Right lobe of liver (tissue), 6 donors: ENCODE data around the gene C13orf46. TPM values are rescaled to one million over a fixed set of nuclear protein-coding genes. Genes with fewer than 3 reads are reported as not detected.

Experiments used
- ATAC-seq, 4 donors: fragments of 200-7000 bp; cut with Tn5 transposase; one replicate each; pipeline ENCODE4 v1.9.1; 2020; ENCODE audit warnings: mild to moderate bottlenecking in 4 of 4, moderate library complexity in 4 of 4
- DNase-seq, 3 donors: peaks; one replicate each; pipeline ENCODE4 v3.0.0-alpha.2; 2020
- H3K27ac ChIP-seq, 3 donors: fragments of 200-600 bp; one replicate each; pipeline ENCODE4 v1.8.0; 2022
- H3K27me3 ChIP-seq, 2 donors: fragments of 200-600 bp; one replicate each; pipeline ENCODE4 v1.8.0; 2022
- H3K36me3 ChIP-seq, 4 donors: fragments of 200-600 bp; sonication (generic) in 1 of 4; one replicate each; pipeline versions ENCODE4 v1.5.1 to v1.8.0; 2017 to 2022; ENCODE audit warnings: control low read depth in 1 of 4
- H3K4me1 ChIP-seq, 4 donors: fragments of 200-600 bp; sonication (generic) in 1 of 4; one replicate each; pipeline versions ENCODE4 v1.5.1 to v1.8.0; 2017 to 2022; ENCODE audit warnings: control low read depth in 1 of 4
- H3K4me3 ChIP-seq, 3 donors: fragments of 200-600 bp; one replicate each; pipeline ENCODE4 v1.8.0; 2022
- H3K9me3 ChIP-seq, 4 donors: fragments of 200-600 bp; sonication (generic) in 1 of 4; one replicate each; pipeline versions ENCODE4 v1.5.1 to v1.8.0; 2017 to 2022; ENCODE audit warnings: control low read depth in 1 of 4
- CTCF ChIP-seq, 4 donors: fragments of 200-600 bp in 3 of 4; fragments of 450-650 bp in 1 of 4; IDR thresholded peaks; one replicate each; pipeline versions ENCODE4 v1.5.1 to v1.8.0; 2016 to 2022; ENCODE audit warnings: antibody characterized with exemption in 4 of 4, mild to moderate bottlenecking in 2 of 4
- POLR2A ChIP-seq: fragments of 450-650 bp; IDR thresholded peaks from one replicate; pipeline ENCODE4 v1.6.1; 2017; ENCODE audit warnings: antibody characterized with exemption, mild to moderate bottlenecking
- WGBS: methylation state at CpG from one replicate; pipeline ENCODE4 v1.1.6; 2018; ENCODE audit warnings: low coverage, low lambda C conversion rate; ENCODE audit not compliant: insufficient coverage; ENCODE audit errors: missing lambda C conversion rate; 5-methylcytosine and 5-hydroxymethylcytosine counted together
- intact Hi-C, 2 donors: fragments of 100-400 bp; cut with DNase I; formaldehyde crosslinking; loops; one replicate each; pipeline versions ENCODE4 v1.11.2 to v1.14.1; 2022
- total RNA-seq, 6 experiments: library from RNA; depleted of rRNA in 2 of 6; stranded (reverse); fragments of >200 nt in 2 of 6; fragmentation: NEBNext Ultra II Directional in 3 of 6; extraction: Animal tissue kit (Norgen Biotek cat#: 25700) in 3 of 6; gene quantifications; one replicate each; pipeline versions ENCODE4 v1.1.0 to v1.2.4, GENCODE V29; 2016 to 2023
- donor health status: DM: no; HTN: yes; CAD: no.
- donor health status: DM: no; HTN: no; CAD: no.
- donor health status: DM: no; HTN: no; CAD: no.
- donor health status: DM: no; HTN: yes; CAD: no.
- donor health status: DM: no; HTN: yes; CAD: no.

The C13orf46 gene
- total RNA-seq, 6 experiments from 2014 or later = 0.04 to 1.1 (median 0.60) TPM

DNA sequence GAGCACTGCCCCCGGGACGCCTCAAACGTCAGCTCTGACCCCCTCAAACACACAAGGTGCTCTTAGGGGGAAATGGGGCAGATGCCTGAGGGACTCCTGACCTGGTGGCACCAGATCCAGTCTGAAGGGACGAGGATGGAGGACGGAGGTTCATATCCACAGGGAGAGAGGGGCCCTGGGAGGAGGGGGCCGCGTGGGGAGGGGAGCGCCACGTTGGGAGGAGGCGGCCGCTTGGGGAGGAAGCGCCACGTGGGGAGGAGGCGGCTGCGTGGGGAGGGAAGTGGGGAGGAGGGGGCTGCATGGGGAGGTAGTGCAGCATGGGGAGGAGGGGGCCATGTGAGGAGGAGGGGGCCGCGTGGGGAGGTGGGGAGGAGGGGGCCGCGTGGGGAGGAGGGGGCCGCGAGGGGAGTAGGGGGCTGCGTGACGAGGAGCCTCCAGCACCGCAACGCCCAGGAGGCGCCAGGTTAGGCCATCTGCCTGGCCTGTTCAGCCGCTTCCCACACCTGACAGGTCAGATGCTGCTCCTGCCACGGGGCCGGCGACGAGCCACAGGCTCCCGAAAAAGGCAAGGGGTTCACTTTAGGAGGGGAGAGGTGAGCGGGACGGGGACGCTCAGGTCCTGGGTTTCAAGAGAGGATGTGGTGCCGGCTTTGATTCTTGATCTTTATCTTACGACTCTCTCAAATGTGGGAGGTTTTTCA lies 36.7 kb upstream of the C13orf46 start:
- H3K27ac ChIP-seq = no peak overlapping the region
- no peaks in the 10 kb centered on the region for H3K4me1 ChIP-seq
- no peaks in the 10 kb centered on the region for H3K27me3 ChIP-seq
- ATAC-seq (peak in 1 of 4 donors; percentile 28), DNase-seq (peak in 1 of 3 donors; percentile 43)
- 90% methylated on average over 35 of the region's 37 CpGs for WGBS
- TF ChIP-seq CTCF (IDR thresholded peaks at IDR 0.05) (no peak), POLR2A (no peak)
- intact Hi-C loops = no loop called here
- no peaks in the 10 kb centered on the region for H3K36me3 ChIP-seq
- H3K4me3 ChIP-seq = no peak overlapping the region
- H3K9me3 ChIP-seq = no peaks in the 10 kb centered on the region

DNA sequence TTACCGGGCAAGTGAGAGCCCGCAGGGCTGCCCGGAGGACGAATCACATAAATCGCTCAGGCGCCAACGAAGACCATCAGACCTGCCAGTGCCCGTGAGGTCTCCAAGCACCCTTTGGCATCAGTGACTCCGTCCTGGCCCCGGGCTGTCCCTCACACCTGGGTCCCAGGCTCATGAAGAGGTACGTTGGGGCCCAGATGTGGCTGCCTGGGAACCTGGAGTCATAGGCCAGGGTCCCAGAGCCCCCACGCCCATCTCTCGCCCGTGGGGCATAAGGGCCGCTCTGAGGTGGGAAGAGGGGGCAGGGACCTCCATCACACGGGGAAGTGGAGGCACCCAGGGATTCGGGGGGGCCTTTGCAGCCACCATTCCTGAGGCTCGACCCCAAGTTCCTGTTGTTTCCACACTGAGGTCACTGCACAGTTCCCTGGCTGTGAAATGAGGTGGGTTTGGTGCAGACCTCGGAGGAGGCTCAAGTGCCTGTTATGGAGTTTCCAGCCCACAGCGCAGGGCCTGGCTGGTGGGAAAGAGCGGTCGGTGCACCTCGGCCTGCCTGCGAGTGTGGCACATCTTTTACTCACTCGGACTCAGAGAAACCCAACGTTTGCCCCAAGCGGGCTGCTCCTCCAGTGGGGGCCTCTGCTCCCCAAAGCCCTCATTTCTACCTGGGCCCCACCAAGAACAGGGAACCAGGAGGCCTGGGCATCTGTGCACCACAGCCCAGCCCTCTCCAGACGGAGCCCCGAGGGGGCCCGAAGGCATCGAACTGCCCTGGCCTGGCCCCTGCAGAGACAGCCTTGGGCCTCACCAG lies 35.9 kb upstream of the C13orf46 start:
- no peaks in the 10 kb centered on the region for H3K4me1 ChIP-seq
- TF ChIP-seq CTCF (IDR thresholded peaks at IDR 0.05) (no peak), POLR2A (no peak)
- no peak overlapping the region for H3K27ac ChIP-seq
- peak in 1 of 3 donors; percentile 35 for DNase-seq
- no peaks in the 10 kb centered on the region for H3K9me3 ChIP-seq
- H3K4me3 ChIP-seq = no peak overlapping the region
- H3K36me3 ChIP-seq = no peaks in the 10 kb centered on the region
- intact Hi-C loops = no loop called here
- no peak for ATAC-seq
- 90% methylated on average over 7 of the region's 31 CpGs for WGBS
- no peaks in the 10 kb centered on the region for H3K27me3 ChIP-seq

GRCh38 chr13:114008964-114009589 lies 35.2 kb upstream of the C13orf46 start:
- DNase-seq = peak in 2 of 3 donors; percentile 8 to 16
- no peak for ATAC-seq
- H3K27me3 ChIP-seq = no peaks in the 10 kb centered on the region
- no peaks in the 10 kb centered on the region for H3K36me3 ChIP-seq
- H3K4me1 ChIP-seq = no peaks in the 10 kb centered on the region
- no peak overlapping the region for H3K4me3 ChIP-seq
- 86% methylated on average over 16 of the region's 33 CpGs for WGBS
- TF ChIP-seq POLR2A = no peak
- TF ChIP-seq CTCF (IDR thresholded peaks at IDR 0.05) = no peak
- H3K27ac ChIP-seq = no peak overlapping the region
- H3K9me3 ChIP-seq = no peaks in the 10 kb centered on the region
- intact Hi-C loops = no loop called here

GRCh38 chr13:114007566-114007965 lies 33.7 kb upstream of the C13orf46 start:
- Histone ChIP-seq H3K4me3 (no peak overlapping the region), H3K4me1 (no peaks in the 10 kb centered on the region), H3K27ac (no peak overlapping the region), H3K9me3 (no peaks in the 10 kb centered on the region), H3K36me3 (no peaks in the 10 kb centered on the region), H3K27me3 (no peaks in the 10 kb centered on the region)
- intact Hi-C loops = no loop called here
- ATAC-seq (no peak), DNase-seq (peak in 2 of 3 donors; percentile 8 to 42)
- no peak for TF ChIP-seq POLR2A
- no peak for TF ChIP-seq CTCF (IDR thresholded peaks at IDR 0.05)
- 79% methylated on average over 9 of the region's 12 CpGs for WGBS
